ENCODE measurements around the gene L1CAM. TPM values are rescaled to one million over a fixed set of nuclear protein-coding genes. Genes with fewer than 3 reads are reported as not detected.

L1CAM gene
- total RNA-seq, 2 experiments from 2014 or later: not detected

GRCh38 chrX:153857348-153857903 is 28.5 kb downstream of the L1CAM start:
- H3K9me2 ChIP-seq (ENCODE audit: insufficient read depth, low read length): no peaks in the 10 kb centered on the region
- intact Hi-C loops (cut with micrococcal nuclease; ENCODE audit: unreplicated experiment): no loop called here
- ChIA-PET CTCF (ENCODE audit: unreplicated experiment) (no interaction called here), POLR2A (no interaction called here)
- no peak overlapping the region for H3K4me2 ChIP-seq (ENCODE audit: low read length)
- H3K4me1 ChIP-seq (ENCODE audit: insufficient read depth, low read length, poor library complexity, severe bottlenecking): no peaks in the 10 kb centered on the region
- H3K4me3 ChIP-seq (ENCODE audit: low read depth, low read length, poor library complexity, severe bottlenecking): no peak overlapping the region
- no peak for DNase-seq (ENCODE audit: low spot score)
- no peaks in the 10 kb centered on the region for H4K20me1 ChIP-seq (ENCODE audit: insufficient read depth, low read length)
- H3K36me3 ChIP-seq (ENCODE audit: insufficient read depth, low read length): no peaks in the 10 kb centered on the region
- no peak overlapping the region for H3K27ac ChIP-seq (ENCODE audit: low read depth, low read length, poor library complexity, severe bottlenecking)
- no peaks in the 10 kb centered on the region for H3K9me3 ChIP-seq (ENCODE audit: low read length)
- H3K79me2 ChIP-seq (ENCODE audit: insufficient read depth, low read depth, low read length): no peaks in the 10 kb centered on the region
- H2AFZ ChIP-seq (ENCODE audit: low read length): no peak overlapping the region
- no TSS peak for BruUV-seq (replicated peaks)
- TF ChIP-seq EZH2phosphoT487 (IDR thresholded peaks at IDR 0.05; ENCODE audit: borderline replicate concordance, low read depth, low read length) (no peak), CTCF (conservative IDR thresholded peaks at IDR 0.05; ENCODE audit: low read length) (no peak)

- ChIA-PET CTCF (ENCODE audit: unreplicated experiment) (no interaction called here), POLR2A (no interaction called here)
- TF ChIP-seq EZH2phosphoT487 (IDR thresholded peaks at IDR 0.05; ENCODE audit: borderline replicate concordance, low read depth, low read length): no peak
- TF ChIP-seq CTCF (conservative IDR thresholded peaks at IDR 0.05; ENCODE audit: low read length): no peak
- Histone ChIP-seq H3K27ac (ENCODE audit: low read depth, low read length, poor library complexity, severe bottlenecking) (no peak overlapping the region), H4K20me1 (ENCODE audit: insufficient read depth, low read length) (no peaks in the 10 kb centered on the region), H3K9me2 (ENCODE audit: insufficient read depth, low read length) (no peaks in the 10 kb centered on the region), H3K79me2 (ENCODE audit: insufficient read depth, low read depth, low read length) (no peaks in the 10 kb centered on the region), H3K4me2 (ENCODE audit: low read length) (no peak overlapping the region), H3K4me1 (ENCODE audit: insufficient read depth, low read length, poor library complexity, severe bottlenecking) (no peaks in the 10 kb centered on the region), H2AFZ (ENCODE audit: low read length) (no peak overlapping the region), H3K4me3 (ENCODE audit: low read depth, low read length, poor library complexity, severe bottlenecking) (no peak overlapping the region), H3K36me3 (ENCODE audit: insufficient read depth, low read length) (no peaks in the 10 kb centered on the region), H3K9me3 (ENCODE audit: low read length) (no peaks in the 10 kb centered on the region)
- no peak for DNase-seq (ENCODE audit: low spot score)
- BruUV-seq (replicated peaks): no TSS peak
- intact Hi-C loops (cut with micrococcal nuclease; ENCODE audit: unreplicated experiment): no loop called here
These were observed 31.3 kb downstream of the L1CAM start for GRCh38 chrX:153854702-153855101.

- Histone ChIP-seq H3K4me3 (ENCODE audit: low read depth, low read length, poor library complexity, severe bottlenecking) (no peak overlapping the region), H3K9me3 (ENCODE audit: low read length) (no peaks in the 10 kb centered on the region), H3K4me2 (ENCODE audit: low read length) (no peak overlapping the region), H3K9me2 (ENCODE audit: insufficient read depth, low read length) (no peaks in the 10 kb centered on the region), H3K36me3 (ENCODE audit: insufficient read depth, low read length) (no peaks in the 10 kb centered on the region), H3K79me2 (ENCODE audit: insufficient read depth, low read depth, low read length) (no peaks in the 10 kb centered on the region), H4K20me1 (ENCODE audit: insufficient read depth, low read length) (no peaks in the 10 kb centered on the region), H2AFZ (ENCODE audit: low read length) (no peak overlapping the region), H3K4me1 (ENCODE audit: insufficient read depth, low read length, poor library complexity, severe bottlenecking) (no peaks in the 10 kb centered on the region), H3K27ac (ENCODE audit: low read depth, low read length, poor library complexity, severe bottlenecking) (no peak overlapping the region)
- no peak for TF ChIP-seq CTCF (conservative IDR thresholded peaks at IDR 0.05; ENCODE audit: low read length)
- TF ChIP-seq EZH2phosphoT487 (IDR thresholded peaks at IDR 0.05; ENCODE audit: borderline replicate concordance, low read depth, low read length): no peak
- CTCF ChIA-PET (ENCODE audit: unreplicated experiment): no interaction called here
- intact Hi-C loops (cut with micrococcal nuclease; ENCODE audit: unreplicated experiment): no loop called here
- BruUV-seq (replicated peaks): no TSS peak
- no peak for DNase-seq (ENCODE audit: low spot score)
- POLR2A ChIA-PET: no interaction called here
These were observed 32.1 kb downstream of the L1CAM start for GRCh38 chrX:153853902-153854267.
